Ishikawa (cell line): ENCODE measurements around the gene GPR78.

Experiments
- CEBPB ChIP-seq: IDR thresholded peaks from 2 replicates; pipeline ENCODE4 v1.6.1; 2012
- CREB1 ChIP-seq: IDR thresholded peaks from 2 replicates; pipeline ENCODE4 v1.6.1; 2012; ENCODE audit warnings: low read depth
- EGR1 ChIP-seq: IDR thresholded peaks from 2 replicates; pipeline ENCODE4 v1.6.1; 2012
- EP300 ChIP-seq: IDR thresholded peaks from 2 replicates; pipeline ENCODE4 v1.6.1; 2012; ENCODE audit warnings: borderline replicate concordance
- MAX ChIP-seq: IDR thresholded peaks from 2 replicates; pipeline ENCODE4 v1.6.1; 2012
- NFIC ChIP-seq: IDR thresholded peaks from 2 replicates; pipeline ENCODE4 v1.6.1; 2012
- RAD21 ChIP-seq: IDR thresholded peaks from 2 replicates; pipeline ENCODE4 v1.6.1; 2012; ENCODE audit warnings: low read depth
- TCF12 ChIP-seq: IDR thresholded peaks from 2 replicates; pipeline ENCODE4 v1.6.1; 2012; ENCODE audit warnings: low read depth
- TEAD4 ChIP-seq: IDR thresholded peaks from 2 replicates; pipeline ENCODE4 v1.6.1; 2012
- YY1 ChIP-seq: IDR thresholded peaks from 2 replicates; pipeline ENCODE4 v1.6.1; 2012; ENCODE audit warnings: low read depth
- ZBTB7A ChIP-seq: IDR thresholded peaks from 2 replicates; pipeline ENCODE4 v1.6.1; 2012; ENCODE audit warnings: low read depth
- TF ChIP-seq, protein P1 (sequence below): IDR thresholded peaks from 2 replicates; pipeline ENCODE4 v1.6.1; 2012
- TF ChIP-seq, protein P2 (sequence below): IDR thresholded peaks from 2 replicates; pipeline ENCODE4 v1.6.1; 2012; ENCODE audit warnings: low read depth, mild to moderate bottlenecking

The GPR78 gene

DNA sequence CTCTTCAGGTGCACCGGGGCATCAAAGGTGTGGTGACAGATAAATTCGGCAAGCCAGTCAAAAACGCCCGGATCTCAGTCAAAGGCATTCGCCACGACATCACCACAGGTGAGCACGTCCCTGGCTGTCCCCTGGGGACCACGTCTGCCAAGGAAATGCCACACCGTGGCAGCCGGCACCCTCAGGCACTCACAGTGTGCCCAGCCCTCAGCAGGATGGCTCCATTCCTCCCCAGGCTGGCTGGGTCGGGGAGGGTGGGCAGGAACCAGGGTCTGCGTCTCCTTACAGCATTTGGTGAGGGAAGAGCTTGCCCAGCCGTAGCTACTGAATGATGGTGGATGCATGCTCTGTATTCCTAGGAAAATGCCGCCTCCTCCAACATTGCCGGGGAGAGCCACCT is 38.2 kb downstream of the GPR78 start:
- TF ChIP-seq MAX (no peak), CEBPB (no peak), CREB1 (no peak), YY1 (no peak), TCF12 (no peak), EP300 (no peak), RAD21 (no peak), TEAD4 (no peak), NFIC (no peak)
- TF ChIP-seq, protein P1, sequence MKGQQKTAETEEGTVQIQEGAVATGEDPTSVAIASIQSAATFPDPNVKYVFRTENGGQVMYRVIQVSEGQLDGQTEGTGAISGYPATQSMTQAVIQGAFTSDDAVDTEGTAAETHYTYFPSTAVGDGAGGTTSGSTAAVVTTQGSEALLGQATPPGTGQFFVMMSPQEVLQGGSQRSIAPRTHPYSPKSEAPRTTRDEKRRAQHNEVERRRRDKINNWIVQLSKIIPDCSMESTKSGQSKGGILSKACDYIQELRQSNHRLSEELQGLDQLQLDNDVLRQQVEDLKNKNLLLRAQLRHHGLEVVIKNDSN = no peak
- TF ChIP-seq, protein P2, sequence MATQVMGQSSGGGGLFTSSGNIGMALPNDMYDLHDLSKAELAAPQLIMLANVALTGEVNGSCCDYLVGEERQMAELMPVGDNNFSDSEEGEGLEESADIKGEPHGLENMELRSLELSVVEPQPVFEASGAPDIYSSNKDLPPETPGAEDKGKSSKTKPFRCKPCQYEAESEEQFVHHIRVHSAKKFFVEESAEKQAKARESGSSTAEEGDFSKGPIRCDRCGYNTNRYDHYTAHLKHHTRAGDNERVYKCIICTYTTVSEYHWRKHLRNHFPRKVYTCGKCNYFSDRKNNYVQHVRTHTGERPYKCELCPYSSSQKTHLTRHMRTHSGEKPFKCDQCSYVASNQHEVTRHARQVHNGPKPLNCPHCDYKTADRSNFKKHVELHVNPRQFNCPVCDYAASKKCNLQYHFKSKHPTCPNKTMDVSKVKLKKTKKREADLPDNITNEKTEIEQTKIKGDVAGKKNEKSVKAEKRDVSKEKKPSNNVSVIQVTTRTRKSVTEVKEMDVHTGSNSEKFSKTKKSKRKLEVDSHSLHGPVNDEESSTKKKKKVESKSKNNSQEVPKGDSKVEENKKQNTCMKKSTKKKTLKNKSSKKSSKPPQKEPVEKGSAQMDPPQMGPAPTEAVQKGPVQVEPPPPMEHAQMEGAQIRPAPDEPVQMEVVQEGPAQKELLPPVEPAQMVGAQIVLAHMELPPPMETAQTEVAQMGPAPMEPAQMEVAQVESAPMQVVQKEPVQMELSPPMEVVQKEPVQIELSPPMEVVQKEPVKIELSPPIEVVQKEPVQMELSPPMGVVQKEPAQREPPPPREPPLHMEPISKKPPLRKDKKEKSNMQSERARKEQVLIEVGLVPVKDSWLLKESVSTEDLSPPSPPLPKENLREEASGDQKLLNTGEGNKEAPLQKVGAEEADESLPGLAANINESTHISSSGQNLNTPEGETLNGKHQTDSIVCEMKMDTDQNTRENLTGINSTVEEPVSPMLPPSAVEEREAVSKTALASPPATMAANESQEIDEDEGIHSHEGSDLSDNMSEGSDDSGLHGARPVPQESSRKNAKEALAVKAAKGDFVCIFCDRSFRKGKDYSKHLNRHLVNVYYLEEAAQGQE = no peak

GRCh38 chr4:8618961-8619720 is 38.9 kb downstream of the GPR78 start:
- no peak for TF ChIP-seq CREB1
- TF ChIP-seq, protein P1 = no peak
- TF ChIP-seq ZBTB7A = no peak
- TF ChIP-seq CEBPB = no peak
- TF ChIP-seq EGR1 = no peak
- TF ChIP-seq TCF12 = no peak
